IMR-90 (cell line): ENCODE results near the gene MPZL1. TPM values are rescaled to one million over a fixed set of nuclear protein-coding genes. Genes with fewer than 3 reads are reported as not detected.

ENCODE experiments used
- ATAC-seq: fragments of 200-7000 bp; cut with Tn5 transposase; 2 replicates; pipeline ENCODE4 v1.9.1; 2020; ENCODE audit warnings: low read depth, mild to moderate bottlenecking, moderate library complexity
- BruUV-seq: library from RNA; stranded (reverse); fragments of 400-500 nt; replicated peaks from 2 replicates; lab custom pipeline; 2021; lab: Mats Ljungman, UMichigan
- CTCF ChIA-PET: fragments of 300-600 bp; formaldehyde crosslinking; extraction: SDS; loops from one replicate; lab custom pipeline; 2021; ENCODE audit warnings: antibody characterized with exemption; lab: Yijun Ruan, JAX
- POLR2A ChIA-PET: fragments of 300-600 bp; sonication (Branson Sonifier 250); formaldehyde crosslinking; loops from one replicate; lab custom pipeline; 2022; ENCODE audit warnings: antibody characterized with exemption; ENCODE audit not compliant: unreplicated experiment; lab: Charles Lee
- DNase-seq: peaks from one replicate; pipeline ENCODE4 v3.0.0; 2013
- H2AFZ ChIP-seq: replicated peaks from 2 replicates; pipeline ENCODE3; 2013; ENCODE audit warnings: low read length, mild to moderate bottlenecking; ENCODE audit not compliant: poor library complexity
- H2AK5ac ChIP-seq: 2 replicates; pipeline ENCODE4 v1.6.1; 2013; ENCODE audit warnings: low read depth, low read length, inconsistent platforms
- H2AK9ac ChIP-seq: replicated peaks from 2 replicates; pipeline ENCODE3; 2013; ENCODE audit warnings: mild to moderate bottlenecking, low read depth, low read length, moderate library complexity; ENCODE audit not compliant: poor library complexity
- H2BK120ac ChIP-seq: 2 replicates; pipeline ENCODE4 v1.6.1; 2013; ENCODE audit warnings: low read depth, low read length, inconsistent platforms
- H2BK15ac ChIP-seq: 3 replicates; pipeline ENCODE4 v1.6.1; 2013; ENCODE audit warnings: low read depth, low read length, inconsistent platforms
- H2BK20ac ChIP-seq: 2 replicates; pipeline ENCODE4 v1.6.1; 2013; ENCODE audit warnings: low read depth, mild to moderate bottlenecking, inconsistent platforms, low read length, moderate library complexity
- H2BK5ac ChIP-seq: 2 replicates; pipeline ENCODE4 v1.6.1; 2013; ENCODE audit warnings: mild to moderate bottlenecking, low read depth, low read length, inconsistent platforms; ENCODE audit not compliant: poor library complexity, severe bottlenecking
- H3K14ac ChIP-seq: replicated peaks from 2 replicates; pipeline ENCODE4 v1.6.1; 2013; ENCODE audit warnings: low read depth, low read length, inconsistent platforms
- H3K18ac ChIP-seq: 2 replicates; pipeline ENCODE4 v1.6.1; 2013; ENCODE audit warnings: low read depth, low read length, control low read depth
- H3K23ac ChIP-seq: 2 replicates; pipeline ENCODE4 v1.6.1; 2013; ENCODE audit warnings: low read depth, low read length, inconsistent platforms
- H3K27ac ChIP-seq: 2 replicates; pipeline ENCODE4 v1.5.1; 2013; ENCODE audit warnings: mild to moderate bottlenecking, control low read depth, low read length; ENCODE audit not compliant: insufficient read depth
- H3K27me3 ChIP-seq: 2 replicates; pipeline ENCODE4 v1.6.1; 2013; ENCODE audit warnings: low read length; ENCODE audit not compliant: control insufficient read depth, insufficient read depth
- H3K36me3 ChIP-seq: 2 replicates; pipeline ENCODE4 v1.6.1; 2013; ENCODE audit warnings: low read length, mixed read lengths; ENCODE audit not compliant: control insufficient read depth, insufficient read depth
- H3K4ac ChIP-seq: 2 replicates; pipeline ENCODE4 v1.6.1; 2013; ENCODE audit warnings: low read depth, low read length, inconsistent platforms
- H3K4me1 ChIP-seq: 2 replicates; pipeline ENCODE4 v1.6.1; 2013; ENCODE audit warnings: low read length, mixed read lengths; ENCODE audit not compliant: control insufficient read depth, insufficient read depth
- H3K4me2 ChIP-seq: 2 replicates; pipeline ENCODE4 v1.6.1; 2013; ENCODE audit warnings: low read depth, mild to moderate bottlenecking, control low read depth, low read length, moderate library complexity
- H3K4me3 ChIP-seq: 2 replicates; pipeline ENCODE4 v1.5.1; 2013; ENCODE audit warnings: low read depth, mild to moderate bottlenecking, control low read depth, low read length, moderate library complexity; ENCODE audit not compliant: insufficient read depth
- H3K56ac ChIP-seq: 2 replicates; pipeline ENCODE4 v1.6.1; 2013; ENCODE audit warnings: low read length, inconsistent platforms; ENCODE audit not compliant: insufficient read depth; ENCODE audit errors: extremely low read depth
- H3K79me1 ChIP-seq, 2 experiments: 2 replicates each; pipeline ENCODE4 v1.6.1; 2013; ENCODE audit warnings: low read length in 2 of 2, inconsistent platforms in 1 of 2, low read depth in 1 of 2
- H3K9ac ChIP-seq: 2 replicates; pipeline ENCODE4 v1.6.1; 2013; ENCODE audit warnings: low read depth, low read length, control low read depth
- H3K9me1 ChIP-seq: 2 replicates; pipeline ENCODE4 v1.6.1; 2013; ENCODE audit warnings: low read length, inconsistent platforms; ENCODE audit not compliant: insufficient read depth
- H3K9me3 ChIP-seq: 2 replicates; pipeline ENCODE4 v1.6.1; 2013; ENCODE audit warnings: low read length; ENCODE audit not compliant: control insufficient read depth, insufficient read depth
- H4K20me1 ChIP-seq: 2 replicates; pipeline ENCODE4 v1.6.1; 2013; ENCODE audit warnings: low read length, inconsistent platforms; ENCODE audit not compliant: insufficient read depth
- H4K5ac ChIP-seq: 2 replicates; pipeline ENCODE4 v1.6.1; 2013; ENCODE audit warnings: mild to moderate bottlenecking, low read depth, low read length, control low read depth
- H4K8ac ChIP-seq, 2 experiments: 2 replicates each; pipeline ENCODE4 v1.6.1; 2013; ENCODE audit warnings: low read depth in 2 of 2, low read length in 2 of 2, control low read depth in 1 of 2, inconsistent platforms in 1 of 2
- H4K91ac ChIP-seq: 2 replicates; pipeline ENCODE4 v1.6.1; 2013; ENCODE audit warnings: low read depth, low read length, inconsistent platforms; ENCODE audit not compliant: insufficient read depth
- CEBPB ChIP-seq: IDR thresholded peaks from 2 replicates; pipeline ENCODE4 v1.6.1; 2012; ENCODE audit warnings: low read depth, low read length, improper control_type of control experiment
- WGBS, 2 experiments: methylation state at CpG; one replicate each; pipeline versions ENCODE4 v1.1.5 to v1.1.7; 2013; ENCODE audit warnings: missing lambda C conversion rate in 2 of 2; ENCODE audit not compliant: insufficient read length in 1 of 2; ENCODE audit errors: extremely low coverage in 2 of 2; 5-methylcytosine and 5-hydroxymethylcytosine counted together
- dilution Hi-C: fragments of 300-500 bp; cut with HindIII; formaldehyde crosslinking; loops from one replicate; pipeline ENCODE4 v1.14.3; 2018; ENCODE audit warnings: low sequenced_read_pairs; ENCODE audit not compliant: unreplicated experiment
- in situ Hi-C: fragments of 300-500 bp; cut with MboI; formaldehyde crosslinking; loops from 3 replicates; pipeline ENCODE4 v1.14.3; 2019; ENCODE audit warnings: low sequenced_read_pairs, inconsistent platforms, mixed read lengths
- intact Hi-C: fragments of 100-400 bp; cut with micrococcal nuclease; formaldehyde crosslinking; loops from 2 replicates; pipeline ENCODE4 v1.10.0; 2022
- polyA plus RNA-seq, 3 experiments: library from polyadenylated mRNA; depleted of rRNA; stranded (reverse); fragments of >200 nt; gene quantifications; 2 replicates each; pipeline ENCODE4 v1.2.3, GENCODE V29; 2012; ENCODE audit warnings: low replicate concordance in 1 of 3
- total RNA-seq: library from RNA; depleted of rRNA; stranded (reverse); fragments of >200 nt; gene quantifications from 2 replicates; pipeline ENCODE4 v1.2.3, GENCODE V29; 2012
- TF ChIP-seq, protein P1 (sequence below): fragments of 150-350 bp; IDR thresholded peaks from 2 replicates; pipeline ENCODE4 v1.6.1; 2016; ENCODE audit warnings: low read depth, mild to moderate bottlenecking, low read length, moderate library complexity, borderline replicate concordance

MPZL1 gene
- total and polyA plus RNA-seq, 2 of the 4 experiments (the other 2 are of a cell fraction): 55.3 to 87.3 TPM

DNA sequence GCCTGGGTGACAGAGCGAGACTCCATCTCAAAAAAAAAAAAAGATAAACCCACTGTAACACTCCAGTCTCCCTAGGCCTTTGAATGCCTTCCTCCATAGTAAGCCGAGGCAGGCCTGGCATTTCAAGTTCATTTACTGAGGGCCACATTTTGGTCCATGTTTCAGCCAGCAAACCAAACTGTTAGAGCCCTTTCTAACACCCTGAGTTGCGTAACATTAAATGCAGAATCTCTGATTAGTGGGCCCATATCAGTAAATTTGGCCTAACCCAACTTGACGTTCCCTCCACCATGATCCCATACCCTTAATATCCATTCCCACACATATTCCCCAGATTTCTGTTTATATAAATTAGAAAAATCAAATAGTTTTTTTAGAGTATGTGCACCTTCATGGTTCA, 12.4 kb downstream of the MPZL1 start:
- H3K27ac ChIP-seq: no peak overlapping the region
- H3K23ac ChIP-seq: no peak overlapping the region
- no peak overlapping the region for H3K4ac ChIP-seq
- ATAC-seq: no peak
- ChIA-PET POLR2A (no interaction called here), CTCF (no interaction called here)
- H2AK9ac ChIP-seq: no peak overlapping the region
- H3K79me1 ChIP-seq: peaks cover 31 to 80% of the 10 kb centered on the region in 2 experiments
- H4K8ac ChIP-seq: no peak overlapping the region
- no peak overlapping the region for H2BK5ac ChIP-seq
- H2BK120ac ChIP-seq: no peak overlapping the region
- H3K4me1 ChIP-seq: no peaks in the 10 kb centered on the region
- H3K4me2 ChIP-seq: no peak overlapping the region
- peaks cover 8% of the 10 kb centered on the region; the same call in 1 of the 2 replicates for H3K9me1 ChIP-seq
- H4K20me1 ChIP-seq: peaks cover 82% of the 10 kb centered on the region
- WGBS, 2 experiments: 94% methylated on average over 2 of the region's 4 CpGs; no CpG with 5 or more reads in 1 of the 2 experiments
- H2BK20ac ChIP-seq: no peak overlapping the region
- H2AK5ac ChIP-seq: no peak overlapping the region
- H3K18ac ChIP-seq: no peak overlapping the region
- no peak overlapping the region for H4K91ac ChIP-seq
- BruUV-seq: no TSS peak
- no peak overlapping the region for H3K14ac ChIP-seq
- no peak for DNase-seq
- in situ Hi-C loops (no loop called here), intact Hi-C loops (no loop called here), dilution Hi-C loops (no loop called here)
- H3K56ac ChIP-seq: no peak overlapping the region
- no peak overlapping the region for H2BK15ac ChIP-seq
- H3K27me3 ChIP-seq: no peaks in the 10 kb centered on the region
- H3K9me3 ChIP-seq: no peaks in the 10 kb centered on the region
- no peak overlapping the region for H3K9ac ChIP-seq
- peaks cover 8% of the 10 kb centered on the region for H3K36me3 ChIP-seq
- H4K5ac ChIP-seq: no peak overlapping the region
- H2AFZ ChIP-seq: no peak overlapping the region
- H3K4me3 ChIP-seq: no peak overlapping the region
- TF ChIP-seq, protein P1, sequence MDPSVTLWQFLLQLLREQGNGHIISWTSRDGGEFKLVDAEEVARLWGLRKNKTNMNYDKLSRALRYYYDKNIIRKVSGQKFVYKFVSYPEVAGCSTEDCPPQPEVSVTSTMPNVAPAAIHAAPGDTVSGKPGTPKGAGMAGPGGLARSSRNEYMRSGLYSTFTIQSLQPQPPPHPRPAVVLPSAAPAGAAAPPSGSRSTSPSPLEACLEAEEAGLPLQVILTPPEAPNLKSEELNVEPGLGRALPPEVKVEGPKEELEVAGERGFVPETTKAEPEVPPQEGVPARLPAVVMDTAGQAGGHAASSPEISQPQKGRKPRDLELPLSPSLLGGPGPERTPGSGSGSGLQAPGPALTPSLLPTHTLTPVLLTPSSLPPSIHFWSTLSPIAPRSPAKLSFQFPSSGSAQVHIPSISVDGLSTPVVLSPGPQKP: no peak
- TF ChIP-seq CEBPB: peak; percentile 75; the same call in 1 of the 2 replicates
